Liver (tissue), 9 donors: ENCODE measurements around the gene THG1L. TPM values are rescaled to one million over a fixed set of nuclear protein-coding genes. Genes with fewer than 3 reads are reported as not detected.
"Not testable (repeated sequence)": the region's sequence is repeated elsewhere in the genome, so short reads cannot be mapped to it uniquely, and the experiment has no call there.

Experiments used
- DNase-seq: peaks from one replicate; pipeline ENCODE4 v3.0.0-alpha.2; 2017; ENCODE audit warnings: low spot score
- H3K27ac ChIP-seq, 2 donors: one replicate each; pipeline ENCODE4 v1.7.0; 2013; ENCODE audit warnings: inconsistent platforms in 2 of 2, low read length in 2 of 2, control low read depth in 1 of 2, low read depth in 1 of 2, mild to moderate bottlenecking in 1 of 2
- H3K27me3 ChIP-seq, 4 donors: one replicate each; pipeline versions ENCODE4 v1.6.1 to v1.7.0; 2013; ENCODE audit warnings: low read length in 3 of 4, inconsistent platforms in 1 of 4, mild to moderate bottlenecking in 1 of 4, moderate library complexity in 1 of 4; ENCODE audit not compliant: control insufficient read depth in 4 of 4, insufficient read depth in 4 of 4
- H3K36me3 ChIP-seq, 4 donors: one replicate each; pipeline versions ENCODE4 v1.6.1 to v1.7.0; 2013; ENCODE audit warnings: low read length in 3 of 4, mild to moderate bottlenecking in 3 of 4, low read depth in 1 of 4, moderate library complexity in 1 of 4; ENCODE audit not compliant: control insufficient read depth in 4 of 4, insufficient read depth in 3 of 4
- H3K4me1 ChIP-seq, 4 donors: one replicate each; pipeline versions ENCODE4 v1.6.1 to v1.7.0; 2013; ENCODE audit warnings: low read length in 3 of 4, mild to moderate bottlenecking in 3 of 4, moderate library complexity in 1 of 4; ENCODE audit not compliant: control insufficient read depth in 4 of 4, insufficient read depth in 4 of 4
- H3K4me3 ChIP-seq, 3 donors: one replicate each; pipeline versions ENCODE4 v1.6.1 to v1.7.0; 2013; ENCODE audit warnings: low read length in 3 of 3, control low read depth in 1 of 3, low read depth in 1 of 3, mild to moderate bottlenecking in 1 of 3
- H3K9ac ChIP-seq, 2 donors: one replicate each; pipeline ENCODE4 v1.7.0; 2013; ENCODE audit warnings: low read length in 2 of 2, mild to moderate bottlenecking in 2 of 2, moderate library complexity in 2 of 2, control low read depth in 1 of 2, low read depth in 1 of 2
- H3K9me3 ChIP-seq, 4 donors: one replicate each; pipeline versions ENCODE4 v1.6.1 to v1.7.0; 2013; ENCODE audit warnings: low read length in 3 of 4; ENCODE audit not compliant: control insufficient read depth in 4 of 4
- FOXA1 ChIP-seq: IDR thresholded peaks from 2 replicates; pipeline ENCODE4 v1.6.1; 2016; ENCODE audit warnings: antibody characterized with exemption
- FOXA2 ChIP-seq: IDR thresholded peaks from 2 replicates; pipeline ENCODE4 v1.6.1; 2016; ENCODE audit warnings: antibody characterized with exemption
- GABPA ChIP-seq, 2 donors: IDR thresholded peaks in 1 of 2; conservative IDR thresholded peaks in 1 of 2; 2 replicates each; pipeline ENCODE4 v1.6.1; 2016; ENCODE audit warnings: antibody characterized with exemption in 2 of 2, mild to moderate bottlenecking in 1 of 2, moderate library complexity in 1 of 2
- HNF4A ChIP-seq, 2 donors: conservative IDR thresholded peaks; 2 replicates each; pipeline ENCODE4 v1.6.1; 2016; ENCODE audit warnings: antibody characterized with exemption in 2 of 2, mild to moderate bottlenecking in 2 of 2
- JUND ChIP-seq, 2 donors: IDR thresholded peaks; 2 replicates each; pipeline ENCODE4 v1.6.1; 2016; ENCODE audit warnings: antibody characterized with exemption in 2 of 2
- RAD21 ChIP-seq, 2 donors: IDR thresholded peaks; 2 replicates each; pipeline ENCODE4 v1.6.1; 2016; ENCODE audit warnings: antibody characterized with exemption in 2 of 2, mild to moderate bottlenecking in 2 of 2
- RXRA ChIP-seq, 2 donors: IDR thresholded peaks; 2 replicates each; pipeline ENCODE4 v1.6.1; 2017 to 2018; ENCODE audit warnings: antibody characterized with exemption in 2 of 2, mild to moderate bottlenecking in 1 of 2
- SP1 ChIP-seq: IDR thresholded peaks from 2 replicates; pipeline ENCODE4 v1.6.1; 2018; ENCODE audit warnings: antibody characterized with exemption, mild to moderate bottlenecking
- TAF1 ChIP-seq: conservative IDR thresholded peaks from 2 replicates; pipeline ENCODE4 v1.6.1; 2016; ENCODE audit warnings: antibody characterized with exemption, mild to moderate bottlenecking
- YY1 ChIP-seq: IDR thresholded peaks from 2 replicates; pipeline ENCODE4 v1.6.1; 2016; ENCODE audit warnings: antibody characterized with exemption, mild to moderate bottlenecking
- WGBS: extraction: QIAGEN DNeasy Blood & Tissue Kit; methylation state at CpG from one replicate; pipeline ENCODE4 v1.1.7; 2013; 5-methylcytosine and 5-hydroxymethylcytosine counted together
- polyA plus RNA-seq, 2 donors: library from polyadenylated mRNA; stranded (reverse) in 1 of 2; unstranded in 1 of 2; fragments of 200-250 nt in 1 of 2; fragments of >200 nt in 1 of 2; fragmentation: Nextera tagmentation in 1 of 2; extraction: Ambion mirVana in 1 of 2; gene quantifications; one replicate each; pipeline versions ENCODE4 v1.2.1 to v1.2.3, GENCODE V29; 2013 to 2015
- total RNA-seq, 2 donors: library from RNA; depleted of rRNA; stranded (reverse); fragments of >200 nt; gene quantifications; one replicate each; pipeline ENCODE4 v1.2.3, GENCODE V29; 2014
- TF ChIP-seq, protein P1 (sequence below): IDR thresholded peaks from 2 replicates; pipeline ENCODE4 v1.6.1; 2016; ENCODE audit warnings: antibody characterized with exemption
- TF ChIP-seq, protein P2 (sequence below): fragments of 150-350 bp; IDR thresholded peaks from 2 replicates; pipeline ENCODE4 v1.5.1; 2017; ENCODE audit warnings: improper control_type of control experiment, low read depth, low read length; ENCODE audit not compliant: missing input control
- donor health status: healthy.
- donor health status: healthy.
- donor health status: healthy.
- donor health status: healthy.
- donor health status: healthy.

THG1L gene
- total and polyA plus RNA-seq, 4 donors = 3.9 to 12.6 (median 5.3) TPM

DNA sequence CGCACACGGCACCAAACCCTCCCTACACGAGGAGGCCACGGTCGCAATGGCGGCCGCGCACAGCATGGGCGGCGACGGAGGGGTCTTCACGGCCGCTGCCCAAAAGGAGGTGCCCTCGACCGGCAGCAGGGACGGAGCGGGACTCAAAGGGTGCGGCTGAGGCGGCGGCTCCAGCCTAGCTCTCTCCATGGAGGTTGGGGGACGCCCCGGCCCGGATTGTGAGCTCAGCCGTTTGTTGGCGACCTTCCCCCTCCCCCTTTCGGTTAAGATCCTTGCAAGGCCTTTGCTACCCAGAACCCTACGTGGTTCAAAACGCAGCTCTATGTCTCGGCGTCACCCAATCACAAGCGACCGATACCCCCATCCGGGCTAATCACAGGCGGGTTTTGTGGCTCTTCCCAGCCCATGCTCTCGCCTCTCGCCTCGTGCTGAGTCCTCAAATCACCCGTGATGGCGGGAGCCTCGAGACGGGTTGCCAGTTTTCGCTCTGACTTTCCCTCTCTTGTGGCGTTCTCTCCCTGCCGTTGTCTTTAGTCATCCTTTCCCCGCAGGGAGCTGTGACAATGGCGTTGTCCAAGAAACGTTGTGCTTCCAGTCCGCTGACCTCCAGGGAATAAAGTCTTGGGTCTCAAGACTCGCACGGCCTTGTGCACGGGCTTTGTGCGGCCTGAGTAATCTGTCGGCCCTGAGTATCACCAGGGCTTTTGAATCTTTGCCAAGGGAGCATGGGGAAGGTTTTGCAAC, 40.4 kb upstream of the THG1L start:
- Histone ChIP-seq H3K9me3 (peaks cover 0 to 4% (median 1%) of the 10 kb centered on the region in 4 donors), H3K36me3 (no peaks in the 10 kb centered on the region), H3K9ac (no peak overlapping the region), H3K4me1 (no peaks in the 10 kb centered on the region), H3K27me3 (no peaks in the 10 kb centered on the region), H3K4me3 (no peak overlapping the region), H3K27ac (no peak overlapping the region)
- DNase-seq = no peak
- 72% methylated on average over 53 of the region's 53 CpGs for WGBS
- TF ChIP-seq RXRA (IDR thresholded peaks at IDR 0.05) (no peak), JUND (IDR thresholded peaks at IDR 0.05) (no peak), TAF1 (no peak), SP1 (no peak), YY1 (no peak), FOXA1 (no peak), GABPA (IDR thresholded peaks at IDR 0.05 in 1 of 2, conservative IDR thresholded peaks at IDR 0.05 in 1 of 2) (no peak), FOXA2 (no peak), RAD21 (IDR thresholded peaks at IDR 0.05) (no peak), HNF4A (conservative IDR thresholded peaks at IDR 0.05) (no peak)
- TF ChIP-seq, protein P1, sequence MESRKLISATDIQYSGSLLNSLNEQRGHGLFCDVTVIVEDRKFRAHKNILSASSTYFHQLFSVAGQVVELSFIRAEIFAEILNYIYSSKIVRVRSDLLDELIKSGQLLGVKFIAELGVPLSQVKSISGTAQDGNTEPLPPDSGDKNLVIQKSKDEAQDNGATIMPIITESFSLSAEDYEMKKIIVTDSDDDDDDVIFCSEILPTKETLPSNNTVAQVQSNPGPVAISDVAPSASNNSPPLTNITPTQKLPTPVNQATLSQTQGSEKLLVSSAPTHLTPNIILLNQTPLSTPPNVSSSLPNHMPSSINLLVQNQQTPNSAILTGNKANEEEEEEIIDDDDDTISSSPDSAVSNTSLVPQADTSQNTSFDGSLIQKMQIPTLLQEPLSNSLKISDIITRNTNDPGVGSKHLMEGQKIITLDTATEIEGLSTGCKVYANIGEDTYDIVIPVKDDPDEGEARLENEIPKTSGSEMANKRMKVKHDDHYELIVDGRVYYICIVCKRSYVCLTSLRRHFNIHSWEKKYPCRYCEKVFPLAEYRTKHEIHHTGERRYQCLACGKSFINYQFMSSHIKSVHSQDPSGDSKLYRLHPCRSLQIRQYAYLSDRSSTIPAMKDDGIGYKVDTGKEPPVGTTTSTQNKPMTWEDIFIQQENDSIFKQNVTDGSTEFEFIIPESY = no peak
- TF ChIP-seq, protein P2, sequence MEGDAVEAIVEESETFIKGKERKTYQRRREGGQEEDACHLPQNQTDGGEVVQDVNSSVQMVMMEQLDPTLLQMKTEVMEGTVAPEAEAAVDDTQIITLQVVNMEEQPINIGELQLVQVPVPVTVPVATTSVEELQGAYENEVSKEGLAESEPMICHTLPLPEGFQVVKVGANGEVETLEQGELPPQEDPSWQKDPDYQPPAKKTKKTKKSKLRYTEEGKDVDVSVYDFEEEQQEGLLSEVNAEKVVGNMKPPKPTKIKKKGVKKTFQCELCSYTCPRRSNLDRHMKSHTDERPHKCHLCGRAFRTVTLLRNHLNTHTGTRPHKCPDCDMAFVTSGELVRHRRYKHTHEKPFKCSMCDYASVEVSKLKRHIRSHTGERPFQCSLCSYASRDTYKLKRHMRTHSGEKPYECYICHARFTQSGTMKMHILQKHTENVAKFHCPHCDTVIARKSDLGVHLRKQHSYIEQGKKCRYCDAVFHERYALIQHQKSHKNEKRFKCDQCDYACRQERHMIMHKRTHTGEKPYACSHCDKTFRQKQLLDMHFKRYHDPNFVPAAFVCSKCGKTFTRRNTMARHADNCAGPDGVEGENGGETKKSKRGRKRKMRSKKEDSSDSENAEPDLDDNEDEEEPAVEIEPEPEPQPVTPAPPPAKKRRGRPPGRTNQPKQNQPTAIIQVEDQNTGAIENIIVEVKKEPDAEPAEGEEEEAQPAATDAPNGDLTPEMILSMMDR = no peak

DNA sequence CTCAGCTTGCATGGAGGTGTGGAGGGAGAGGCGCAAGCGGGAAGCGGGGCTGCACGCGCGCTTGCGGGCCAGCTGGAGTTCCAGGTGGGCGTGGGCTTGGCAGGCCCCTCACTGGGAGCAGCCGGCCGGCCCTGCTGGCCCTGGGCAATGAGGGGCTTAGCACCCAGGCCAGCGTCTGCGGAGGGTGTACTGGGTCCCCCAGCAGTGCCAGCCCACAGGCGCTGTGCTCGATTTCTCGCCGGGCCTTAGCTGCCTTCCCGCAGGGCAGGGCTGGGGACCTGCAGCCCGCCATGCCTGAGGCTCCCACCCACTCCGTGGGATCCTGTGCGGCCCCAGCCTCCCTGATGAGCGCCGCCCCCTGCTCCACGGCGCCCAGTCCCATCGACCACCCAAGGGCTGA, 37.4 kb upstream of the THG1L start:
- not testable (repeated sequence) for H3K27me3 ChIP-seq, H3K9ac ChIP-seq, H3K4me3 ChIP-seq, H3K36me3 ChIP-seq, H3K4me1 ChIP-seq, H3K9me3 ChIP-seq, H3K27ac ChIP-seq, DNase-seq
- WGBS = 86% methylated on average over 25 of the region's 25 CpGs

DNA sequence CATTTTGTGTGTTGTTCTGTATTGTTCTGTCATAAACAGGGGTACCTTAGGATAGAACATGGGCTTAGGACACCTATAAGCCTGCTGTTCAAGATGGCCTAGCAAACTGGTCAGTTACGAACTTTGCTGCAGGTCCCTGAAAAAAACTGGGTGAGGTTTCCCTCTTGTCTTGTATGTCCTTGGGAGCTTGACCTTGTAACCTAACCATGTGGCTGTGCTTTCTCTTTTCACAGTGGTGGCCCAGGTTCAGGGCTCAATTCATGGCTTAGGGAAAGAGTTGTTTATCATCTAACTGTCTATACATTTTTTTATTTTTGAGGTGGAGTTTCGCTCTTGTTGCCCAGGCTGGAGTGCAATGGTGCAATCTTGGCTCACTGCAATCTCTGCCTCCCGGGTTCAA, 35.1 kb upstream of the THG1L start:
- 92% methylated on average over 3 of the region's 3 CpGs for WGBS
- not testable (repeated sequence) for H3K4me3 ChIP-seq, H3K27ac ChIP-seq, H3K9ac ChIP-seq, H3K4me1 ChIP-seq, DNase-seq, H3K36me3 ChIP-seq, H3K27me3 ChIP-seq, H3K9me3 ChIP-seq

DNA sequence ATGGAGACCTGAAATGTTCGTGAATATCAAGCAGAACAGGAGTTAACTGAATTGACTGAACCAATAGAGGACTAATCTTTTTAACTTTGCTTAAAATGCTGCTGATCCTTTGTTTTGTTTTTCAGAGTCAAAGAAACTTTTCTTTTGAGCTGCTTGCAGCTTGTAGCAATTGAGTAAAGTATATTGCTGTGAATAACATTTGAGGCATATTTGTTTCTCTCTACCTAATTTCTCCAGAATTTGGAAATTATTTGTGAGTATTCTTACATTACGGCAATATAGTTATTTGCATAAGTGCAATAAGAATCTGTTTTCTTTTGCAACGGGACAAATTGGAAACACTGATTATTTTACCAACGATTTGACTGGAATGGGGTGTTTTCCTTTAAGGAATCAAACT, 32.5 kb upstream of the THG1L start:
- H3K27ac ChIP-seq, H3K4me3 ChIP-seq, H3K4me1 ChIP-seq, H3K27me3 ChIP-seq, H3K9ac ChIP-seq, H3K9me3 ChIP-seq, H3K36me3 ChIP-seq, DNase-seq: not testable (repeated sequence)
- 68% methylated on average over 4 of the region's 4 CpGs for WGBS
